Measurements from ENCODE around the gene GZMM. TPM values are rescaled to one million over a fixed set of nuclear protein-coding genes. Genes with fewer than 3 reads are reported as not detected.

GZMM gene
- total and polyA plus RNA-seq, 2 of the 13 experiments (the other 11 are each of a cell fraction or from before 2014, with no cell fraction given), result 0.07 TPM; not detected in 1

DNA sequence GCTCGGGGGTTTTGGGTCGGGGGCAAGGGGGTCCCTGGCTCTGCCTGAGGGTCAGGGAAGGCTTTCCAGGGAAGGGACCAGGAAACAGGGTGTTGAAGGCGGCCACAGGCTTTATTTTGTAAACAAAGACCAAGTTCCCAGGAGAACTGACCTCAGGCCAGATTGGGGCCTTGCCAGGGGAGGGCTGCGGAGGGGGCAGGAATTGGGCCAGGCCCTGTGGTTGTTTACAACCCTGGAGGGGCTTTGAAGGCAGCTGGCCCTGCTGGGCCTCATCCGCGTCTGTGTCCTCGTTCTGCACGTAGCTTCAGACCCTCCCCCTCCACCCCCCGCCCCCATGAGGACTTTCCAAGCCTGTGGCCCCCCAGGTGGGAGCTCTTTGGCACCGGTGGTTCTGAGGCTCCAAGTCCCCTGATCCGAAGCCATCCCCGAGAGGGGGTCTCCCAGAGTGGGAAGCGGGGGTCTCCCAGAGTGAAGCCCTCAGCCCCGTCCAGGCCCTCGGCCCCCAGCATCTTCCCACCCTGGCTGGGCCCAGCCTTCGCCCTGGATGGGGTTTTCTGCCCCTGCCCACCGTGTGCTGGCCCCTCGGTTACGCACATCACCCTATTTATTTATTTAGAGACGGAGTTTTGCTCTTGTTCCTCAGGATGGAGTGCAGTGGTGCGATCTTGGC is 15.1 kb downstream of the GZMM start (continued):
- TF ChIP-seq, protein P1, sequence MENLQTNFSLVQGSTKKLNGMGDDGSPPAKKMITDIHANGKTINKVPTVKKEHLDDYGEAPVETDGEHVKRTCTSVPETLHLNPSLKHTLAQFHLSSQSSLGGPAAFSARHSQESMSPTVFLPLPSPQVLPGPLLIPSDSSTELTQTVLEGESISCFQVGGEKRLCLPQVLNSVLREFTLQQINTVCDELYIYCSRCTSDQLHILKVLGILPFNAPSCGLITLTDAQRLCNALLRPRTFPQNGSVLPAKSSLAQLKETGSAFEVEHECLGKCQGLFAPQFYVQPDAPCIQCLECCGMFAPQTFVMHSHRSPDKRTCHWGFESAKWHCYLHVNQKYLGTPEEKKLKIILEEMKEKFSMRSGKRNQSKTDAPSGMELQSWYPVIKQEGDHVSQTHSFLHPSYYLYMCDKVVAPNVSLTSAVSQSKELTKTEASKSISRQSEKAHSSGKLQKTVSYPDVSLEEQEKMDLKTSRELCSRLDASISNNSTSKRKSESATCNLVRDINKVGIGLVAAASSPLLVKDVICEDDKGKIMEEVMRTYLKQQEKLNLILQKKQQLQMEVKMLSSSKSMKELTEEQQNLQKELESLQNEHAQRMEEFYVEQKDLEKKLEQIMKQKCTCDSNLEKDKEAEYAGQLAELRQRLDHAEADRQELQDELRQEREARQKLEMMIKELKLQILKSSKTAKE (CRISPR knock-in tag; IDR thresholded peaks at IDR 0.05; ENCODE audit: borderline replicate concordance), result peak; percentile 81; the same call in 1 of the 2 replicates
- 0 out of 2 replicates have a peak, but pooled peaks have one; percentile 40 for TF ChIP-seq ZNF724P (CRISPR knock-in tag; IDR thresholded peaks at IDR 0.05; ENCODE audit: borderline replicate concordance)
- 0 out of 2 replicates have a peak, but pooled peaks have one; percentile 41 for TF ChIP-seq AHR (CRISPR knock-in tag; IDR thresholded peaks at IDR 0.05)
- TF ChIP-seq ZNF350 (CRISPR knock-in tag; IDR thresholded peaks at IDR 0.05; ENCODE audit: borderline replicate concordance, low read depth), result no peak
- no peak for TF ChIP-seq ZBTB14 (CRISPR knock-in tag; IDR thresholded peaks at IDR 0.05)
- no peak for TF ChIP-seq ZXDC (CRISPR knock-in tag; IDR thresholded peaks at IDR 0.05)
- peak; percentile 83 for TF ChIP-seq ZFX (CRISPR knock-in tag; IDR thresholded peaks at IDR 0.05; ENCODE audit: low read depth)
- 0 out of 2 replicates have a peak, but pooled peaks have one; percentile 20 for TF ChIP-seq PHF20 (CRISPR knock-in tag; IDR thresholded peaks at IDR 0.05)
- 0 out of 2 replicates have a peak, but pooled peaks have one; percentile 45 for TF ChIP-seq ZNF784 (CRISPR knock-in tag; IDR thresholded peaks at IDR 0.05; ENCODE audit: borderline replicate concordance)
- peak; percentile 40; the same call in 1 of the 2 replicates for TF ChIP-seq ZNF430 (CRISPR knock-in tag; IDR thresholded peaks at IDR 0.05)
- peak; percentile 74; the same call in 1 of the 2 replicates for TF ChIP-seq TCF7 (IDR thresholded peaks at IDR 0.05; ENCODE audit: low read depth)
- TF ChIP-seq ZSCAN25 (CRISPR knock-in tag; IDR thresholded peaks at IDR 0.05), result peak; percentile 89; the same call in 1 of the 2 replicates
- TF ChIP-seq TBX2 (CRISPR knock-in tag; IDR thresholded peaks at IDR 0.05; ENCODE audit: borderline replicate concordance), result peak; percentile 36; the same call in 1 of the 2 replicates
- TF ChIP-seq ZNF230 (CRISPR knock-in tag; IDR thresholded peaks at IDR 0.05), result no peak
- TF ChIP-seq, protein P2, sequence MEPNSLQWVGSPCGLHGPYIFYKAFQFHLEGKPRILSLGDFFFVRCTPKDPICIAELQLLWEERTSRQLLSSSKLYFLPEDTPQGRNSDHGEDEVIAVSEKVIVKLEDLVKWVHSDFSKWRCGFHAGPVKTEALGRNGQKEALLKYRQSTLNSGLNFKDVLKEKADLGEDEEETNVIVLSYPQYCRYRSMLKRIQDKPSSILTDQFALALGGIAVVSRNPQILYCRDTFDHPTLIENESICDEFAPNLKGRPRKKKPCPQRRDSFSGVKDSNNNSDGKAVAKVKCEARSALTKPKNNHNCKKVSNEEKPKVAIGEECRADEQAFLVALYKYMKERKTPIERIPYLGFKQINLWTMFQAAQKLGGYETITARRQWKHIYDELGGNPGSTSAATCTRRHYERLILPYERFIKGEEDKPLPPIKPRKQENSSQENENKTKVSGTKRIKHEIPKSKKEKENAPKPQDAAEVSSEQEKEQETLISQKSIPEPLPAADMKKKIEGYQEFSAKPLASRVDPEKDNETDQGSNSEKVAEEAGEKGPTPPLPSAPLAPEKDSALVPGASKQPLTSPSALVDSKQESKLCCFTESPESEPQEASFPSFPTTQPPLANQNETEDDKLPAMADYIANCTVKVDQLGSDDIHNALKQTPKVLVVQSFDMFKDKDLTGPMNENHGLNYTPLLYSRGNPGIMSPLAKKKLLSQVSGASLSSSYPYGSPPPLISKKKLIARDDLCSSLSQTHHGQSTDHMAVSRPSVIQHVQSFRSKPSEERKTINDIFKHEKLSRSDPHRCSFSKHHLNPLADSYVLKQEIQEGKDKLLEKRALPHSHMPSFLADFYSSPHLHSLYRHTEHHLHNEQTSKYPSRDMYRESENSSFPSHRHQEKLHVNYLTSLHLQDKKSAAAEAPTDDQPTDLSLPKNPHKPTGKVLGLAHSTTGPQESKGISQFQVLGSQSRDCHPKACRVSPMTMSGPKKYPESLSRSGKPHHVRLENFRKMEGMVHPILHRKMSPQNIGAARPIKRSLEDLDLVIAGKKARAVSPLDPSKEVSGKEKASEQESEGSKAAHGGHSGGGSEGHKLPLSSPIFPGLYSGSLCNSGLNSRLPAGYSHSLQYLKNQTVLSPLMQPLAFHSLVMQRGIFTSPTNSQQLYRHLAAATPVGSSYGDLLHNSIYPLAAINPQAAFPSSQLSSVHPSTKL (CRISPR knock-in tag; IDR thresholded peaks at IDR 0.05), result peak; percentile 69
- TF ChIP-seq KAT8 (CRISPR knock-in tag; IDR thresholded peaks at IDR 0.05), result 0 out of 2 replicates have a peak, but pooled peaks have one; percentile 40

Measured in HepG2 (cell line).